NCI-H2107 (cell line): ENCODE data around the gene DDC.

Experiments
- DNase-seq: peaks from one replicate; lab custom pipeline; 2025; lab: John Stamatoyannopoulos, UW

DDC gene

DNA sequence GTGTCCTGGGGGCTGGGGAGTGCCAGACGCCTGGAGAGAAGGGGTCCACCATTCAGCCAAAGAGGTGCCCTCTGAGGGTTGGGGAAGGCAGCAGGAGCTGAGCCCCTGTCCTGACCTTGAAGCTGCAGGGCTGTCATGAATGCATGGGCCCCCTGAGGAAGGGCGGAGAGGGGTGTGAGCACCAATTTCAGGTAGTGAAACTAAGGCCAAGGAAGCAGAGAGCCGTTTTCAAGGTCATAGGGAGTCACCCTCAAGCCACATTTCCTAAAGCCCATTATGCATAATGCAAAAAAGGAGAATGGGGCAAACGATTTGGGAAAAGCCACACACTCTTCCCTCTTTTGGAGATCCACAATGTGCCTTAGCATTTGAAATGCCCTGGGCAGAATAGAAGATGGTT is 152.2 kb downstream of the DDC start:
- DNase-seq: no peak

DNA sequence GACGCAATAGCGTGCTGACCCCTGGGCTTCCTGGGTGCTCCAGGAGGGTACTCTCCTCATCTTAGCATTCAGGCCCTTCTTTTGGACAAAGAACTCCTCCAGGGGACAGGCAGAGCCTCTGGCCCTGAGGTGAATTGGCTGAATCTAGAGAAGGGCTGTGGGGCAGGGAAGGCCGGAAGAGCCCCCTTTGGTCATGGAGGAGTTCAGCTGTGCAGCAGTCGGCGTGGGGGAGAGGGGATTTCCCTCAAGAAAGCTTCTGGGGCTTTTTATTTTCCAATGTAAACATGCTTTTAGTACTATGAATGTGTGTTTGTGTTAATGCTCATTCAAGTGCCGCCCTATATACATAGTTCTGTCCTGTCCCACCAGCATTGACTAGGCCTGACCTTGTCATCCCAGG is 153.9 kb downstream of the DDC start:
- DNase-seq: no peak

DNA sequence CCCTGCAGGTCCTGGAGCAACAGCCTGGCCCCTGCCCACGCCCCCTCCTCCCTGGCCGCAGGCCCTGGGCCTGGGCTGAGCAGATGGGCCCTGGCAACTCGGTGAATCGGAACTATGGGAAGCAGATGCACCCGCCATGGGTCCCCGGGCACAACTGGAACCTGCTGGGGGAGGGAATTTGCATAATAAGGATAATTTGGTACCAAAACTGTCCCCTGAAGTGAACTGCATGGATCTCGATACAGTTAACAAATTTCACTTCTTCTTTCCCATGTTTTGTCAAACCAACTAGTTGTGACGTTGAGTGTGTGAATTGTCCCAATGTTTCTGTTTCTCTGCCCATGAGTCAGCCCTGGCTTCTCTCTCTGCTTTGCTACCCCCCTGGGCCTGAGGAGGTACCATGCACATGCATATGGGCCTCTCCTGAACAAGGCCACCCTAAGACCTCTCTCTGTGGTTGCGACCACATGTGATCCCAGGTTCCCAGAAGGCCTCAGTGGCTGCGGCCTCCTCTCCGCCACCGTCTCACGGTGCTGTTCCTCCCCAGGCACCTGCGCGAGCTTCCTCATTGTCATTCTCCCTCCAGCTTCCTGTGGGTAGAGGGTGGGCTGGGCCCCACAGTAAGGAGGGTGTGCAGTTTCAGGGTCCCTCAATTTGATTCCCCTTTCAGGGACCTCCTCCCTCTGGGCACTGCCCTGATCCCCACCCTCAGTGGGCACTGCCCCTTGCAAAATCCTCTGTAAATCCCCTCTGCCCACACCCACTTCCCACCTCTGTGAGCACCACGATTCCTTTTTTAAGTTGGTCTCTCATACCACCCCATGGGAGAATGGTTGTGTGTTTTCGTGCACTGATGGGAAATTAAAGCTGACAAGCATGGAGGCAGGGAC is 155.1 kb downstream of the DDC start:
- DNase-seq: no peak
